Spleen (tissue), 7 donors: ENCODE measurements around the gene MYBPC1.

Source experiments
- CTCF ChIP-seq, 11 experiments: fragments of 200-600 bp in 7 of 11; fragments of 450-650 bp in 4 of 11; sonication (generic) in 4 of 11; IDR thresholded peaks in 8 of 11; conservative IDR thresholded peaks in 3 of 11; 1 replicate in 7 of 11; 2 replicates in 4 of 11; pipeline versions ENCODE4 v1.4.0 to v1.8.0; 2016 to 2021; ENCODE audit warnings: antibody characterized with exemption in 11 of 11, inconsistent platforms in 4 of 11, mild to moderate bottlenecking in 1 of 11
- POLR2A ChIP-seq, 3 donors: fragments of 450-650 bp; IDR thresholded peaks; one replicate each; pipeline ENCODE4 v1.5.1; 2017; ENCODE audit warnings: antibody characterized with exemption in 3 of 3, mild to moderate bottlenecking in 1 of 3
- POLR2AphosphoS5 ChIP-seq, 3 donors: sonication (generic); formaldehyde crosslinking; IDR thresholded peaks; one replicate each; pipeline ENCODE4 v1.5.1; 2017; ENCODE audit warnings: antibody characterized with exemption in 3 of 3
- donor health status: DM: no; HTN: no; CAD: no; lungs with moderate emphysema.
- donor health status: DM: no; HTN: no; CAD: no.
- donor health status: DM: no; HTN: no; CAD: no.

GRCh38 chr12:101570047-101570446 lies 24.7 kb upstream of the MYBPC1 start:
- TF ChIP-seq POLR2A (IDR thresholded peaks at IDR 0.05): no peak
- peak in 6 of 11 experiments; percentile 27 to 46 (median 34) for TF ChIP-seq CTCF (IDR thresholded peaks at IDR 0.05 in 8 of 11, conservative IDR thresholded peaks at IDR 0.05 in 3 of 11)
- no peak for TF ChIP-seq POLR2AphosphoS5 (IDR thresholded peaks at IDR 0.05)
